Liver (tissue), 3 donors: ENCODE data around the gene AKR1C3.

Source experiments
- ATF3 ChIP-seq: IDR thresholded peaks from 2 replicates; pipeline ENCODE4 v1.6.1; 2016; ENCODE audit warnings: antibody characterized with exemption
- CTCF ChIP-seq: fragments of 150-350 bp; IDR thresholded peaks from 2 replicates; pipeline ENCODE4 v1.5.1; 2017; ENCODE audit warnings: improper control_type of control experiment, low read depth, low read length; ENCODE audit not compliant: missing input control
- EGR1 ChIP-seq, 2 donors: IDR thresholded peaks; 2 replicates each; pipeline ENCODE4 v1.6.1; 2016 to 2018; ENCODE audit warnings: antibody characterized with exemption in 2 of 2, low read depth in 2 of 2
- FOXA1 ChIP-seq: IDR thresholded peaks from 2 replicates; pipeline ENCODE4 v1.6.1; 2016; ENCODE audit warnings: antibody characterized with exemption
- GABPA ChIP-seq, 2 donors: IDR thresholded peaks in 1 of 2; conservative IDR thresholded peaks in 1 of 2; 2 replicates each; pipeline ENCODE4 v1.6.1; 2016; ENCODE audit warnings: antibody characterized with exemption in 2 of 2, mild to moderate bottlenecking in 1 of 2, moderate library complexity in 1 of 2
- HNF4A ChIP-seq, 2 donors: conservative IDR thresholded peaks; 2 replicates each; pipeline ENCODE4 v1.6.1; 2016; ENCODE audit warnings: antibody characterized with exemption in 2 of 2, mild to moderate bottlenecking in 2 of 2
- HNF4G ChIP-seq: IDR thresholded peaks from 2 replicates; pipeline ENCODE4 v1.6.1; 2016; ENCODE audit warnings: antibody characterized with exemption
- JUND ChIP-seq, 2 donors: IDR thresholded peaks; 2 replicates each; pipeline ENCODE4 v1.6.1; 2016; ENCODE audit warnings: antibody characterized with exemption in 2 of 2
- MAX ChIP-seq: IDR thresholded peaks from 2 replicates; pipeline ENCODE4 v1.6.1; 2016; ENCODE audit warnings: antibody characterized with exemption
- REST ChIP-seq: IDR thresholded peaks from 2 replicates; pipeline ENCODE4 v1.6.1; 2016; ENCODE audit warnings: antibody characterized with exemption, mild to moderate bottlenecking
- TAF1 ChIP-seq: conservative IDR thresholded peaks from 2 replicates; pipeline ENCODE4 v1.6.1; 2016; ENCODE audit warnings: antibody characterized with exemption, mild to moderate bottlenecking
- donor health status: healthy.
- donor health status: healthy.

- TF ChIP-seq CTCF (no peak), FOXA1 (no peak), GABPA (IDR thresholded peaks at IDR 0.05 in 1 of 2, conservative IDR thresholded peaks at IDR 0.05 in 1 of 2) (no peak), ATF3 (no peak), REST (no peak), MAX (no peak), TAF1 (no peak), JUND (IDR thresholded peaks at IDR 0.05) (no peak), EGR1 (IDR thresholded peaks at IDR 0.05; ENCODE audit: low read depth in 2 of 2) (no peak), HNF4G (no peak), HNF4A (conservative IDR thresholded peaks at IDR 0.05) (no peak)
Observed at GRCh38 chr10:5068274-5068984, 25.8 kb upstream of the AKR1C3 start.
